Measurements from ENCODE around the gene PLCB4.

- TF ChIP-seq, protein P1, sequence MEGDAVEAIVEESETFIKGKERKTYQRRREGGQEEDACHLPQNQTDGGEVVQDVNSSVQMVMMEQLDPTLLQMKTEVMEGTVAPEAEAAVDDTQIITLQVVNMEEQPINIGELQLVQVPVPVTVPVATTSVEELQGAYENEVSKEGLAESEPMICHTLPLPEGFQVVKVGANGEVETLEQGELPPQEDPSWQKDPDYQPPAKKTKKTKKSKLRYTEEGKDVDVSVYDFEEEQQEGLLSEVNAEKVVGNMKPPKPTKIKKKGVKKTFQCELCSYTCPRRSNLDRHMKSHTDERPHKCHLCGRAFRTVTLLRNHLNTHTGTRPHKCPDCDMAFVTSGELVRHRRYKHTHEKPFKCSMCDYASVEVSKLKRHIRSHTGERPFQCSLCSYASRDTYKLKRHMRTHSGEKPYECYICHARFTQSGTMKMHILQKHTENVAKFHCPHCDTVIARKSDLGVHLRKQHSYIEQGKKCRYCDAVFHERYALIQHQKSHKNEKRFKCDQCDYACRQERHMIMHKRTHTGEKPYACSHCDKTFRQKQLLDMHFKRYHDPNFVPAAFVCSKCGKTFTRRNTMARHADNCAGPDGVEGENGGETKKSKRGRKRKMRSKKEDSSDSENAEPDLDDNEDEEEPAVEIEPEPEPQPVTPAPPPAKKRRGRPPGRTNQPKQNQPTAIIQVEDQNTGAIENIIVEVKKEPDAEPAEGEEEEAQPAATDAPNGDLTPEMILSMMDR (IDR thresholded peaks at IDR 0.05), result no peak
- TF ChIP-seq POLR2A (IDR thresholded peaks at IDR 0.05), result no peak
These were observed 59.7 kb downstream of the PLCB4 start for GRCh38 chr20:9128568-9128967.

Measured in adrenal gland (tissue), 5 donors.